Measurements from ENCODE around the gene KHDC1. TPM values are rescaled to one million over a fixed set of nuclear protein-coding genes. Genes with fewer than 3 reads are reported as not detected.
"Not testable (repeated sequence)": the region's sequence is repeated elsewhere in the genome, so short reads cannot be mapped to it uniquely, and the experiment has no call there.

KHDC1 gene
- 6.4 and 8.5 TPM in 2 replicates for total RNA-seq (2014; rRNA removed; shearing (Covaris generic))

DNA sequence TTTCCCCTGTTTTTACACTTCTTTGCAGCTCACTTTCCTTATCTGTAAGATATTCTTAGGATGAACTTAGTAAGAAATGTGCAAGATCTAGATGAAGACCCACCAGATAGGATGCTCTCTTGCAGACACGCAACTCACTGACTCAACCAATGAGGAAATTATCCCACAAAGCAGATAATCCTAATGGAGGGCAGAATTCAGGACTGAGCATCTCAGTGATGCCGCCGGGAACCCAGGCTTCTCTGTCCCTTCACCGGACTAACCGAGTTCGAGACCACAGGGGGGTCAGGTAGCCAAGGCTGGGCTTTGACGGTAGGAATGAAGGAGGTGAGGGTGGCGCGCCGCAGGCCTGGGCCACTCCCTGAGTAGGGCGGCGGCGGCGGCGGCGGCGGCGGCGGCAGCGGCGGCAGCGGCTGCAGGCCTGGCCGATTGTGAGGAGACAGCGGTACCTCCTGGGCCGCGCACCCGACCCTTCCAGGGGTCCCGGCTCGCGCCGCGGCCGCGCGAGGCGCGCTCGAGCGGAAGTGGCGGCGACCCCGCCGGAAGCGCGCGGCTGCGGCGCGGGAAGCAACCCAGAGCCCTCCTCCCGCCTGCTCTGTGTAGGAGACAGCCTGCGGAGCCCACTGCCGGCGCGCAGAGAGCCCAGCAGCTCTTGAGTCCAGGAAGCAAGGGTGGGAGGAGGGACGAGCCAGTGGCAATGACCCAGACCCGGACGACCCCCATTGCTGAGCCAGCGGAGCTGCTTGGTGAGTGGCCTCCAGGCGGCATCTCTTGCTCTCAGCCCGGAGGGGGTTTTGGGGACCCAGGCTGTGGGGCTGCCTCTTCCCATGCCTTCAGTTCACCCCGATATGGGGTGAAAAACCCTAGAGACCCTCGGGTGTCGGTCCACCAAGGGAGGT, at the start of gene KHDC1:
Gene KHDC1 (minus strand): TSS at position 526 of the 899 bp plus-strand sequence. CDS start 20,679 bp downstream, outside the sequence.
- peak; percentile 31 for DNase-seq (ENCODE audit: low spot score)

- DNase-seq (ENCODE audit: low spot score) = not testable (repeated sequence)
These were observed 47.5 kb upstream of the KHDC1 start for GRCh38 chr6:73310503-73310845.

- peak; percentile 59 for DNase-seq (ENCODE audit: low spot score)
These were observed 46.9 kb upstream of the KHDC1 start for GRCh38 chr6:73309785-73310502.

DNA sequence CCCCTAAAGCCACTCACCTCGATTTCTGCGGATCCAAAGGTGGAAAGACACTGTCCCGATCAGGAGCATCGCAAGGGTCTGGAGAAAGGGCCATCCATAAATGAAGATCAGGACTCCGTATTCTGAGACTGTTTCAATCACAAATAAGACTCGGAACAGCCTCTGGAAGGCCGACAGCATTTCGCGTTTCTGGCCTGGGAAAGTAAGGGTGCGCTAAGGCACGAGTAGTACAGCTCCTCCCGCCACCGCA, 46.5 kb upstream of the KHDC1 start:
- no peak for DNase-seq (ENCODE audit: low spot score)

DNA sequence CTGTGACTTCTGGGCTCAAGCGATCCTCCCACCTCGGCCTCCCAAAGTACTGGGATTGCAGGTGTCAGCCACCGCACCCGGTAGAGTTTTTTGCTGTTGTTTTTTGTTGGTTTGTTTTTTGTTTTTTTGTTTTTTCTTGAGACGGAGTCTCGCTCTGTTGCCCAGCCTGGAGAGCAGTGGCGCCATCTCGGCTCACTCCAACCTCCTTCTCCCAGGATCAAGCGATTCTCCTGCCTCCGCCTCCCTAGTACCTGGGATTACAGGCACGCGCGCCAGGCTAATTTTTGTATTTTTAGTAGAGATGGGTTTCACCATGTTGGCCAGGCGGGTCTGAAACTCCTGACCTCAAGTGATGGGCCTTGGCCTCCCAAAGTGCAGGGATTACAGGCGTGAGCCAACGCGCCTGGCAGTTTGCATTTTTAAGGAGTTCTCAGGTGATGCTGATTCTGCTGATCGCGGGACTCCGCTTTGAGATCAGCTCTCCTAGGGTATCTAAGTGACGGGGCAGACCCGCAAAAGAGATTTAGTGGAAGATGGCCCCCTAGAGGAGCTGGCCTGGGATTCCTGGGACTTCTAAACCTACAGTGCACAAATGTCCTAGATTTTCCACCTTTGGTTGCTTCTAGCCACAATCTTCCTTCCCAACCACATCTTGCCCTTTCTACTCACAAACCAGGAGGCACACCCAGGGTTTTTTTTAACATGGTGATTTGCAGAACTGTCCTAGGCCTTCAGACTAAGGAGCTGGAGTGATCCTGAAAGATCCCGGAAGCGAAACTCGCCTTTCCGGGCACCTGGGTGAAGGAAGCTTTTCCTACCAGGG, 45.9 kb upstream of the KHDC1 start:
- peak; percentile 19 for DNase-seq (ENCODE audit: low spot score)

DNA sequence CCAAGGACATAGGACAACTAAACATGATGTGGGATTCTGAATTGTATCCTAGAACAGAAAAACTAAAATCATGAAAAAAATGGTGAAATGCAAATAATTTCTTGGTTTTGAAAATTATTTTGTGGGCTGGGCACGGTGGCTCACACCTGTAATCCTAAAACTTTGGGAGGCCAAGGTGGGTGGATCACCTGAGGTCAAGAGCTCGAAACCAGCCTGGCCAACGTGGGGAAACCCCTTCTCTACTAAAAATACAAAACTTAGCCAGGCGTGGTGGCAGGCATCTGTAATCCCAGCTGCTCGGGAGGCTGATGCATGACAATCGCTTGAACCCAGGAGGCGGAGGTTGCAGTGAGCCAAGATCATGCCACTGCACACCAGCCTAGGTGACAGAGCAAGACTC, 40.8 kb upstream of the KHDC1 start:
- DNase-seq (ENCODE audit: low spot score) = not testable (repeated sequence)

DNA sequence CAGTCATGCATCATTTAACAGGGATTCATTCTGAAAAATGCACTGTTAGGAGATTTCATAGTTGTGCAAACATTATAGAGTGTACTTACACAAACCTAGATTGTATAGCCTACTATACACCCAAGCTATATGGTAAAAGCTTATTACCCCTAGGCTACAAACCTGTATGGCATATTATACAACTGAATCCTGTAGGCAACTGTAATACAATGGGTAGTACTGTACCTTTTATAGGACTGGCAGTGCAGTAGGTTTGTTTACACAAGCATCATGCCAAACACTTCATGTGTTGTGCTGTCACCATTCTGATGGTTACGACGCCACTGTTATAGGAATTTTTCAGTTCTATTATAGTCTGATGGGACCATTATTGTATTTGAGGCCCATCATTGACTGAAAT, 39.3 kb upstream of the KHDC1 start:
- no peak for DNase-seq (ENCODE audit: low spot score)

DNA sequence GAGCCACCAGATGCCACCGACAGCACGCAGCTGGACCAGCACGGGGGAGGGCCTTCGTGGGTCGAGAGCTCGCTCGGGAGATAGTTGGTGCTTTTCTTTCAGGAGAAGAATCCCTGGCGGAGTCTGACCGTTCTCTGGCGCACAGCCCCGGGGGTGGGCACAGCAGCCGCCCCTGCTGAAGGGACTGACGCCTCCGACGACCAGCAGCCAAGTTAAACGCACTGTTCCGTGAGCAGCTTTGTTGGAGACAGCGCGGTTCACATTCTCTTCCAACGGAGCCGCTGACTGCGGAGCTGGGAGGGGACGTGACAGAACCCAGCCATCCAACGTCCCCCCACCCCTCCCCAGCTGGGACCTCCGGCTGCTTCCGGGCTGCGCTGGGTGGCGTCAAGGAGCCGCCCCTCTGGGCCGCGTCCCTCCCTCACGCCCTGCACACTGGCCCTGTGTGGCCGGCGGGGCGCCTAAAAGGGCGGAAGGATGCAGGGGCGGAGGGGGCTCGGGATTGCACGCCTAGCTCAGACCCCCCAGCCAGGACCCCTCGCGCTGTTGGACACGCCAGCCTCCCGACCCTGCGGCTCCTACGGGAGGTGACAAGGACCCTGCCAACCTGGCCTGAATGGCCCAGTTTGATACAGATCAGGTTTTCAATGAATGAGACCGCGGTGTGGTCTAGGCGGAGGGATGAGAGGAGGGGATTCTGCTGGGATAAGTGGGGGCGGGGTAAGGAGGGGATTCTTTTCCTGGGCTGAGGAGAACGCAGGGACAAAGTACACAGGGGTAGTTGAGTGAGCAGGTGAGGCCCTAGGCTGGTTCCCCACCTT, 36.4 kb upstream of the KHDC1 start:
- DNase-seq (ENCODE audit: low spot score) = no peak

GRCh38 chr6:73293331-73293730, 30.3 kb upstream of the KHDC1 start:
- no peak for DNase-seq (ENCODE audit: low spot score)

GRCh38 chr6:73290435-73290834, 27.4 kb upstream of the KHDC1 start:
- DNase-seq (ENCODE audit: low spot score) = peak; percentile 42

DNA sequence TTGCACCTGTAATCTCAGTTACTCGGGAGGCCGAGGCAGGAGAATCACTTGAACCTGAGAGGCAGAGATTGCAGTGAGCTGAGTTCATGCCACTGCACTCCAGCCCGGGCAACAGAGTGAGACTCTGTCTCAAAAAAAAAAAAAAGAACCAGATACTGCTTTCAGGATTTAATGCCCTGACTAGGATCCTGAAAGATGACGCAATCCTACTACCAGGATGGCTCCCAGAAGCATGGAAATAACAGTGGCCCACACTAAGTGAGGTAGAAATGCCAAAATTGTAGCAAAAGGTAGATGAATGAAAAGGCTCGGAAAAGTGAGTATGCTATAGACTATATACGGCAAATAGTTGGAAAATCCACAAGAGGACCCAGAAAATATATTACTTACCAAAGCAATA, 23.8 kb upstream of the KHDC1 start:
- no peak for DNase-seq (ENCODE audit: low spot score)

DNA sequence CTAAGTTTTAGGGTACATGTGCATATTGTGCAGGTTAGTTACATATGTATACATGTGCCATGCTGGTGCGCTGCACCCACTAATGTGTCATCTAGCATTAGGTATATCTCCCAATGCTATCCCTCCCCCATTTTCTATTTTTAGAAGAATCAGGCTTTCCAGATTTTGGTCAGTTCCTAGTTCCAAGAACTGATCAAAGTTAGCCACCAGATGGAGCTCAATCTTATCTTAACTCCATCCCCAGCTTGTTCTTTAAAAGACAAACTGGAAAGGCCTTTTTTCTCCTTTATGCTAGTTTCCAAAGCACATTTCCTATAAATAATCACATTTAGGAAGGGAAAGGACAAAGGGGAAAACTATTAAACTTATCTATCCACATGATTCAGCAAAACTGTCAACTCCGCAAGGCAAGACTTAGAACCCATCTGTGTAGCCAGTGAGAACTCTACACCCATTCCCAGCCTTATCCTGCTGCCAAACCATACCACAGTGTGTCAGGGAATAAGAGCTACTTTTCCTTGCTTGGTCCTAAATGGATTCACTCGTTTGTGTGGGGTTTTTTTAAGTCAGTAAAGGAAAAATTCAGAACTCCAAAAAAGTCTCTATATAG, 22.8 kb upstream of the KHDC1 start:
- peak; percentile 63 for DNase-seq (ENCODE audit: low spot score)

DNA sequence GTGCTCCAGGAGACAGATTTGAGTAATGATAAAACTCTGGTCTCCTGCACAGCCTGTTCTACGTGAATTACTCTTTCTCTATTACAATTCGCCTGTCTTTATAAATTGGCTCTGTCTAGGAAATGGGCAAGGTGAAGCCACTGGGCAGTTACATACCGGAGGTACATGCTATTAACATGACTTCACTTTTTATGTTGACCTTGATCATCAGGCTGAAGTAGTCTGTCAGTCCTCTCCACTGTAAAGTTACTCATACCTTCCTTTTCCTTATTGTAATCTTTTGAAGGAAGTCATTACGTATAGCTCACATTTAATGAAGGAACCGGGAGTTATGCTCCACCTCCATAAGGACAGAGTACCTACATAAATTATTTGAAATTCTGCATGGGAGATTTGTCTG, 19.9 kb upstream of the KHDC1 start:
- no peak for DNase-seq (ENCODE audit: low spot score)

- not testable (repeated sequence) for DNase-seq (ENCODE audit: low spot score)
These were observed 18.7 kb upstream of the KHDC1 start for GRCh38 chr6:73281684-73282083.

GRCh38 chr6:73269296-73269695, 6.3 kb upstream of the KHDC1 start:
- DNase-seq (ENCODE audit: low spot score) = not testable (repeated sequence)

DNA sequence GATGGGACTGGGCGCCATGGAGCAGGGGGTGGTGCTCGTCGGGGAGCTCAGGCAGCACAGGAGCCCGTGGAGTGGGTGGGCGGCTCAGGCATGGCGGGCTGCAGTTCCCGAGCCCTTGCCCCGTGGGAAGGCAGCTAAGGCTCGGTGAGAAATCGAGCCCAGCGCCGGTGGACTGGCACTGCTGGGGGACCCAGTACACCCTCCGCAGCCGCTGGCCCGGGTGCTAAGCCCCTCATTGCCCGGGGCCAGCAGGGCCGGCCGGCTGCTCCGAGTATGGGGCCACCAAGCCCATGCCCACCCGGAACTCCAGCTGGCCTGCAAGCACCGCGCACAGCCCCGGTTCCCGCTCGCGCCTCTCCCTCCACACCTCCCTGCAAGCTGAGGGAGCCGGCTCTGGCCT, 5.9 kb upstream of the KHDC1 start:
- not testable (repeated sequence) for DNase-seq (ENCODE audit: low spot score)

GRCh38 chr6:73264446-73264845, 1.4 kb upstream of the KHDC1 start:
- DNase-seq (ENCODE audit: low spot score) = no peak

DNA sequence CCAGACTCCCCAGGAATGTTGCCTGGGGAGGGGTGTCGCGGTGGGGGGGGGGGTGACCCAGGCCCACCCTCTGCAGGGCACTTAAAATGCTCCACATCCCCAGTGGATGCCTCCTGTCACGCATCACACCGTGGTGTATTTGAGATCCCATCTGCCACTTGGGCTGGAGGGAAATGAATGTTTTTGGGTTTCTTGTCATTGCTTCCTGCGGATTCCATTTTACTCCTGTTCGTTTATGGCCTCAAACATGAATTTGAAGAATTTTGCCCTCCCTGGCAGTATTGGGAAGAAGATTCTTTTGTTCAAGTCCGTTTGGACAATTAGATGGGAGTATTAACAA, 544 bp upstream of the KHDC1 start:
- DNase-seq (ENCODE audit: low spot score) = no peak

DNA sequence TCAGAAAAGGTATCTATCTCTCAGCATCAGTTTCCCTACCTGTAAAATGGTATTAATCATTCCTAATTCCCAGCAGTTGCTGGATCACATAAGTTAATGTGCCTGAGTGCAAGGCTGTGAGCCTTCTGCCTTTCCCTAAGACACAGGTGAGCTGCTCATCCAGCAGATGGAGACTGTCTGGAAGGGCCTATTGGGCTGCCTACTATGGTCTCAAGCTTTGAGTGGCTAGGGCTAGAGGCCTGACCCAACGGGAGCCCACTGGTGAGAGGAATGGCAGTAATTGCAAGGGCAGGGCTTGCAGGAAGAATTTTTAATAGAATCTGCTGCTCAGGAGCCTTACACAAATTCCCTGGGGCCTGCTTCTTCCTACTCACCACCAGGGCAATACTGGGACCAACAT, 4.3 kb downstream of the KHDC1 start:
- DNase-seq (ENCODE audit: low spot score) = no peak

GRCh38 chr6:73254323-73254722, 8.7 kb downstream of the KHDC1 start:
- not testable (repeated sequence) for DNase-seq (ENCODE audit: low spot score)

DNA sequence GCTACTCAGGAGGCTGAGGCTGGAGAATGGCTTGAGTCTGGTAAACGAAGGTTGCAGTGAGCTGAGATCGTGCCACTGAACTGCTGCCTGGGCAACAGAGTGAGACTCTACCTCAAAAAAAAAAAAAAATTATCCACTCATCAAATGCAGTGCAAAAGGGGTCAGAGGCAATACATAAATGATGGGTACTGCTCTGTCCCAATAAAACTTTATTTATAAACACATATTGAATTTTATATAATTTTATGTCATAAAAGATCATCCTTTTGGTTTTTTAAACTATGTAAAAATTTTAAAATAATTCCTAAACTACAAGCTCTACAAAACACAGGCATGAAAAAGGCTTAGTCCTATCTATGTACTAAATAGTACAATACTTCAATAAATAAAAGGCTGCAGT, 10.3 kb downstream of the KHDC1 start:
- DNase-seq (ENCODE audit: low spot score) = no peak

Measured in A172 (cell line).